Activated CD4-positive, alpha-beta memory T cell treated with anti-CD3 and anti-CD28 coated beads for 36 hours (primary cell): ENCODE data around the gene ABCA3. TPM values are rescaled to one million over a fixed set of nuclear protein-coding genes. Genes with fewer than 3 reads are reported as not detected.

ENCODE experiments used
- CTCF ChIA-PET: fragments of 350-600 bp; sonication (Branson Sonifier 250); formaldehyde crosslinking; loops from one replicate; lab custom pipeline; 2021; ENCODE audit warnings: antibody characterized with exemption, inconsistent platforms; lab: Charles Lee
- POLR2A ChIA-PET: fragments of 350-600 bp; sonication (Branson Sonifier 250); formaldehyde crosslinking; loops from one replicate; lab custom pipeline; 2021; ENCODE audit warnings: antibody characterized with exemption; lab: Charles Lee
- DNase-seq: peaks from one replicate; pipeline ENCODE4 v3.0.0-alpha.2; 2020
- H3K27ac Mint-ChIP-seq: one replicate; pipeline ENCODE4 v1.8.0; 2021; ENCODE audit warnings: mixed read lengths
- H3K27me3 Mint-ChIP-seq: one replicate; pipeline ENCODE4 v1.8.0; 2021; ENCODE audit warnings: mixed read lengths
- H3K36me3 Mint-ChIP-seq: one replicate; pipeline ENCODE4 v1.8.0; 2021; ENCODE audit warnings: mixed read lengths
- H3K4me1 Mint-ChIP-seq: one replicate; pipeline ENCODE4 v1.8.0; 2021; ENCODE audit warnings: low read depth, mixed read lengths
- H3K4me3 Mint-ChIP-seq: one replicate; pipeline ENCODE4 v1.8.0; 2021; ENCODE audit warnings: mild to moderate bottlenecking, mixed read lengths
- H3K9me3 Mint-ChIP-seq: one replicate; pipeline ENCODE4 v1.8.0; 2021; ENCODE audit warnings: mixed read lengths
- intact Hi-C: fragments of 100-400 bp; cut with micrococcal nuclease; formaldehyde crosslinking; loops from one replicate; pipeline ENCODE4 v1.15.1; 2023
- total RNA-seq, 2 experiments: library from RNA; stranded (reverse); gene quantifications; one replicate each; pipeline ENCODE4 v1.2.3, GENCODE V29; 2021

ABCA3 gene
- total RNA-seq, 2 experiments from 2014 or later, result 6.1 to 6.4 TPM

DNA sequence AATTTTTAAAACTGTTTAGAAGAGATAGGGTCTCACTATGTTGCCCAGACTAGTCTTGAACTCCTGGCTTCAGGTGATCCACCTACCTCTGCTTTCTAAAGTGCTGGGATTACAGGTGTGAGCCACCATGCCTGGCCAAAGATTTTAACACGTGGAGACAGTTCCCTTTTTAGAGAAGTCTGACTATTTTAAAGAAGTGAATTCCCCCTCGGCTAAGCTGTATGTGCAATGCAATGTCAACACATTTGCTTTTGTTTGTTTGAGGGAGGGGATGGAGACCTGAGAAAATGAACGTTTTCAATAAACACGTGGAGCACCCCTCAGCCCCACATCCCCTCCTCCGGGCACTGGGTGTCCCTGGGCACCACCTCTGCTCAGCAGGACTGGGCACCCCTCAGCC lies 58.3 kb downstream of the ABCA3 start:
- CTCF ChIA-PET, result no interaction called here

GRCh38 chr16:2280981-2281542 lies 59.5 kb downstream of the ABCA3 start:
- Mint-ChIP-seq H3K27ac (no peak overlapping the region), H3K36me3 (peaks cover 3% of the 10 kb centered on the region), H3K9me3 (no peaks in the 10 kb centered on the region), H3K4me1 (no peaks in the 10 kb centered on the region), H3K4me3 (no peak overlapping the region), H3K27me3 (no peaks in the 10 kb centered on the region)
- no peak for DNase-seq
- POLR2A ChIA-PET, result no interaction called here
- intact Hi-C loops, result no loop called here
- CTCF ChIA-PET, result no interaction called here

More for the DNA sequence above, 58.3 kb downstream of the ABCA3 start:
- POLR2A ChIA-PET, result no interaction called here
- intact Hi-C loops, result no loop called here
- peaks cover 3% of the 10 kb centered on the region for H3K36me3 Mint-ChIP-seq
- no peaks in the 10 kb centered on the region for H3K27me3 Mint-ChIP-seq
- H3K4me3 Mint-ChIP-seq, result no peak overlapping the region
- no peaks in the 10 kb centered on the region for H3K9me3 Mint-ChIP-seq
- DNase-seq, result no peak
- no peaks in the 10 kb centered on the region for H3K4me1 Mint-ChIP-seq
- H3K27ac Mint-ChIP-seq, result no peak overlapping the region

GRCh38 chr16:2280461-2280860 lies 60.1 kb downstream of the ABCA3 start:
- intact Hi-C loops, result no loop called here
- no peaks in the 10 kb centered on the region for H3K9me3 Mint-ChIP-seq
- POLR2A ChIA-PET, result no interaction called here

DNA sequence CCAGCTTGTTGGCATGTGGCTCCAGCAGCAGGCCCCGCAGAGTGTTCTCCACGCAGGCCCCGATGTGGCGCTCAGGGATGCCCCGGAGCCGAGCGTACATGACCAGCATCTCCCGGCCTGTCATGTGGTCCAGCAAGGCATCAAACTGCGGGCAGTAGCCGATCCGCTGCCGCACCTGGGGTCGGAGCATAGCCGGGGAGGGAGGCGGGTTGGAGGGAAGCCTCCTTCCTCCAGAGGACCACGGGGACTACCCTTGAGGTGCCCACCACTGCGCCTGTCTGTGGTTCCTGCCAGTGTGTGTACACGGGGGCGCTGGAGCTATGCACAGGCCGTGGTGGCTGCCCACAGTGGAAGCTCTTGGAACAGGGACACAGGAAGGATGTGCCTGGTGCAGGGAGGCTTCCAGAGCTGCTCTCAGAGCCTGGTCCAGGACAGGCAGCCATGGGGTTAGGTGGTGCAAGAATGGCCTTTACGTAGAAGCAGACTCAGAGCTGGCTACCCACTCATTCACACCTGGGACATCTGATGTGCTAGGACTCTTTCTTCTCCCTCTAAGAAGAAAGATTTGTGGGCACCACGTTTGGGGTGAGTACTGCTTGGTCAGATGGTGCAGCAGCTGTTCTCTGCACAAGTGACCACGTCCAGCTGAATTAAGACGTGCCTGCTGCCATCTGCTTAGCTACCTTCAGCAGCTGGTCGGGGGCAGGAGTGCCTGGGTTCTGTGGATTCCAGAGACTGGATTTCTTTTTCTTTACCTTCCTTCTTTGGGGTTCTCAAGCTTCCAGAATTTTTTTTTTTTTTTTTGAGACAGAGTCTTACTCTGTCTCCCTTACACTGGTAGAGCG lies 61.4 kb downstream of the ABCA3 start:
- POLR2A ChIA-PET, result interaction anchor here (0.5 kb wide), 1 partner anchor 8 kb away, joined by 3 read pairs; no protein-coding TSS in a partner anchor
- Mint-ChIP-seq H3K36me3 (peaks cover 3% of the 10 kb centered on the region), H3K4me3 (no peak overlapping the region), H3K27ac (no peak overlapping the region), H3K27me3 (no peaks in the 10 kb centered on the region), H3K9me3 (no peaks in the 10 kb centered on the region), H3K4me1 (no peaks in the 10 kb centered on the region)
- DNase-seq, result no peak
- CTCF ChIA-PET, result interaction anchor here (0.8 to 1.0 kb wide), 2 partner anchors 27 to 222 kb away, joined by 3 read pairs; no protein-coding TSS in a partner anchor
- intact Hi-C loops, result no loop called here

More at GRCh38 chr16:2280461-2280860, 60.1 kb downstream of the ABCA3 start:
- no peak overlapping the region for H3K4me3 Mint-ChIP-seq
- no peaks in the 10 kb centered on the region for H3K27me3 Mint-ChIP-seq
- H3K27ac Mint-ChIP-seq, result no peak overlapping the region
- DNase-seq, result no peak
- H3K36me3 Mint-ChIP-seq, result peaks cover 3% of the 10 kb centered on the region
- CTCF ChIA-PET, result interaction anchor here (1.0 kb wide), 1 partner anchor 28 kb away, joined by 3 read pairs; no protein-coding TSS in a partner anchor
- no peaks in the 10 kb centered on the region for H3K4me1 Mint-ChIP-seq

- POLR2A ChIA-PET, result no interaction called here
- Mint-ChIP-seq H3K36me3 (no peaks in the 10 kb centered on the region), H3K4me3 (no peak overlapping the region), H3K9me3 (no peaks in the 10 kb centered on the region), H3K27ac (no peak overlapping the region), H3K27me3 (no peaks in the 10 kb centered on the region), H3K4me1 (no peaks in the 10 kb centered on the region)
- intact Hi-C loops, result no loop called here
- CTCF ChIA-PET, result no interaction called here
- DNase-seq, result no peak
Observed at GRCh38 chr16:2278272-2278608, 62.3 kb downstream of the ABCA3 start.

GRCh38 chr16:2277466-2278271 lies 62.9 kb downstream of the ABCA3 start:
- H3K36me3 Mint-ChIP-seq, result no peaks in the 10 kb centered on the region
- H3K27me3 Mint-ChIP-seq, result no peaks in the 10 kb centered on the region
- DNase-seq, result no peak
- no peaks in the 10 kb centered on the region for H3K9me3 Mint-ChIP-seq
- H3K27ac Mint-ChIP-seq, result no peak overlapping the region
- CTCF ChIA-PET, result no interaction called here
- POLR2A ChIA-PET, result no interaction called here
- no peak overlapping the region for H3K4me3 Mint-ChIP-seq
- no peaks in the 10 kb centered on the region for H3K4me1 Mint-ChIP-seq
- intact Hi-C loops, result no loop called here

GRCh38 chr16:2276368-2277195 lies 63.9 kb downstream of the ABCA3 start:
- no peak overlapping the region for H3K27ac Mint-ChIP-seq
- ChIA-PET POLR2A (no interaction called here), CTCF (no interaction called here)
- no peaks in the 10 kb centered on the region for H3K9me3 Mint-ChIP-seq
- no peaks in the 10 kb centered on the region for H3K27me3 Mint-ChIP-seq
- DNase-seq, result no peak
- H3K4me3 Mint-ChIP-seq, result no peak overlapping the region
- no peaks in the 10 kb centered on the region for H3K36me3 Mint-ChIP-seq
- H3K4me1 Mint-ChIP-seq, result no peaks in the 10 kb centered on the region
- intact Hi-C loops, result no loop called here

GRCh38 chr16:2275476-2276367 lies 64.8 kb downstream of the ABCA3 start:
- DNase-seq, result no peak
- ChIA-PET CTCF (no interaction called here), POLR2A (no interaction called here)
- Mint-ChIP-seq H3K27me3 (no peaks in the 10 kb centered on the region), H3K4me3 (no peak overlapping the region), H3K36me3 (no peaks in the 10 kb centered on the region), H3K27ac (no peak overlapping the region), H3K4me1 (no peaks in the 10 kb centered on the region), H3K9me3 (no peaks in the 10 kb centered on the region)
- intact Hi-C loops, result no loop called here

GRCh38 chr16:2273931-2274330 lies 66.6 kb downstream of the ABCA3 start:
- H3K36me3 Mint-ChIP-seq, result no peaks in the 10 kb centered on the region
- no peak overlapping the region for H3K27ac Mint-ChIP-seq
- ChIA-PET CTCF (interaction anchor here (1.1 kb wide), 1 partner anchor 227 kb away, joined by 3 read pairs; no protein-coding TSS in a partner anchor), POLR2A (no interaction called here)
- DNase-seq, result no peak
- no peaks in the 10 kb centered on the region for H3K9me3 Mint-ChIP-seq
- no peak overlapping the region for H3K4me3 Mint-ChIP-seq
- H3K27me3 Mint-ChIP-seq, result no peaks in the 10 kb centered on the region
- peaks cover 9% of the 10 kb centered on the region for H3K4me1 Mint-ChIP-seq
- intact Hi-C loops, result no loop called here

- DNase-seq, result no peak
- Mint-ChIP-seq H3K36me3 (no peaks in the 10 kb centered on the region), H3K27me3 (no peaks in the 10 kb centered on the region), H3K4me3 (no peak overlapping the region), H3K9me3 (no peaks in the 10 kb centered on the region), H3K4me1 (peaks cover 9% of the 10 kb centered on the region), H3K27ac (no peak overlapping the region)
- ChIA-PET CTCF (no interaction called here), POLR2A (no interaction called here)
- intact Hi-C loops, result no loop called here
Observed at GRCh38 chr16:2273484-2273883, 67.0 kb downstream of the ABCA3 start.

DNA sequence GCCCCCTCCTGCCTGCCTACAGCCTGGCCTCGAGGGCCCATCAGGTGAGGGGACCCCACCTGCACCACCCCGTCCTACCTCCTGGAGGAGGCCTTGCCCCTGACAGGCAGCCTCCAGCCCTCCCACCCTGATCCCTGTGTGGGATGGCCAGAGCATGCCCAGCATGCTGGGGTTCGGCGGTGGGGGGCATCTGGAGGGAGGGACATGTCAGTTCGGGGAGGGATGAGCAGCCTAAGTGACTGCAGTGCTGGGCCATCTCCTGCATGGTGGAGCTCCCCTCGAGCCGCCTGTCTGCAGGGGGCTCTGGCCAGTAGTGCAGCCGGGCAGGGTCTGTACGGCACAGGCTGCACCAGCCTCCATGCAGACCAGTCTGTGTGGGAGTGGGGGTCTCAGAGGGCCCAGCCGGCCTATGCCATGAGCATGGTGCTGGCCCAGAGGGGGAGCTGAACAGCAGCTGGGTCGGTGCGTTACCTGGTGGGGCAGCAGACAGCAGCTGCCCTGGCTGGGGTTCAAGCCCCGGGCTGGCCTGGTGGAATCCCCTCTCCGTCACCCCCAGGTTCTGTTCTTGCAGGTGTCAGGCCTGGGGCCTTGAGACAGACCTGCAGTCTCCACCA lies 68.6 kb downstream of the ABCA3 start:
- H3K4me1 Mint-ChIP-seq, result peaks cover 10% of the 10 kb centered on the region
- POLR2A ChIA-PET, result no interaction called here
- no peaks in the 10 kb centered on the region for H3K27me3 Mint-ChIP-seq
- H3K27ac Mint-ChIP-seq, result no peak overlapping the region
- DNase-seq, result no peak
- H3K4me3 Mint-ChIP-seq, result no peak overlapping the region
- H3K9me3 Mint-ChIP-seq, result no peaks in the 10 kb centered on the region
- H3K36me3 Mint-ChIP-seq, result peaks cover 4% of the 10 kb centered on the region
- intact Hi-C loops, result no loop called here
- CTCF ChIA-PET, result no interaction called here
